SK-MEL-5 (cell line): Measurements from ENCODE around the gene EMID1. TPM values are rescaled to one million over a fixed set of nuclear protein-coding genes. Genes with fewer than 3 reads are reported as not detected.

Experiments
- DNase-seq: peaks from one replicate; pipeline ENCODE4 v3.0.0-alpha.2; 2016; ENCODE audit warnings: low read depth, low spot score
- in situ Hi-C: cut with HindIII; loops from 2 replicates; pipeline ENCODE4 v1.10.0; 2016; ENCODE audit warnings: low sequenced_read_pairs, high pct_unique_total_duplicates, low pct_unique_long_range_greater_than_20kb
- total RNA-seq: library from RNA; depleted of rRNA; stranded (reverse); fragments of >200 nt; shearing (Covaris generic); gene quantifications from 2 replicates; pipeline ENCODE4 v1.2.3, GENCODE V29; 2014

Gene EMID1
- total RNA-seq, 1 experiment from 2014 or later: 3.4 TPM

- no peak for DNase-seq
- in situ Hi-C loops: no loop called here
Observed at GRCh38 chr22:29265929-29266328, 60.2 kb downstream of the EMID1 start.

- DNase-seq: peak; percentile 15
Observed at GRCh38 chr22:29266564-29267461, 61.1 kb downstream of the EMID1 start.

GRCh38 chr22:29267462-29267857 lies 61.8 kb downstream of the EMID1 start:
- in situ Hi-C loops: no loop called here
- DNase-seq: no peak

More at GRCh38 chr22:29266564-29267461, 61.1 kb downstream of the EMID1 start:
- in situ Hi-C loops: no loop called here

GRCh38 chr22:29267858-29268510 lies 62.3 kb downstream of the EMID1 start, which contains the start of the genes EWSR1 and RHBDD3:
TSS of gene EWSR1 (plus strand) at chr22:29268268. CDS start at chr22:29268337, 69 bp downstream.
TSS of gene RHBDD3 (minus strand) at chr22:29267981. CDS start at chr22:29265626, 2,355 bp downstream.
- DNase-seq: peak; percentile 97
- in situ Hi-C loops: no loop called here

GRCh38 chr22:29268511-29269229 lies 63.0 kb downstream of the EMID1 start:
- DNase-seq: peak; percentile 43
- in situ Hi-C loops: no loop called here

GRCh38 chr22:29269230-29269604 lies 63.5 kb downstream of the EMID1 start:
- DNase-seq: no peak
- in situ Hi-C loops: no loop called here

- in situ Hi-C loops: no loop called here
- no peak for DNase-seq
Observed at GRCh38 chr22:29269731-29270474, 64.2 kb downstream of the EMID1 start.

- in situ Hi-C loops: no loop called here
- no peak for DNase-seq
Observed at GRCh38 chr22:29270475-29271271, 65.0 kb downstream of the EMID1 start.

- in situ Hi-C loops: no loop called here
Observed at GRCh38 chr22:29272624-29273023, 66.9 kb downstream of the EMID1 start.

GRCh38 chr22:29275167-29275566 lies 69.5 kb downstream of the EMID1 start:
- DNase-seq: no peak
- in situ Hi-C loops: no loop called here

More at GRCh38 chr22:29272624-29273023, 66.9 kb downstream of the EMID1 start:
- no peak for DNase-seq

- peak; percentile 74 for DNase-seq
- in situ Hi-C loops: no loop called here
Observed at GRCh38 chr22:29275819-29276565, 70.3 kb downstream of the EMID1 start.

GRCh38 chr22:29277927-29278326 lies 72.2 kb downstream of the EMID1 start:
- DNase-seq: no peak
- in situ Hi-C loops: no loop called here

- in situ Hi-C loops: no loop called here
- DNase-seq: no peak
Observed at GRCh38 chr22:29284196-29284595, 78.5 kb downstream of the EMID1 start.

GRCh38 chr22:29288837-29289236 lies 83.1 kb downstream of the EMID1 start:
- DNase-seq: no peak
- in situ Hi-C loops: no loop called here

GRCh38 chr22:29290061-29290460 lies 84.4 kb downstream of the EMID1 start:
- DNase-seq: no peak
- in situ Hi-C loops: no loop called here

- in situ Hi-C loops: no loop called here
Observed at GRCh38 chr22:29291215-29291614, 85.5 kb downstream of the EMID1 start.

More at GRCh38 chr22:29291215-29291614, 85.5 kb downstream of the EMID1 start:
- DNase-seq: peak; percentile 52
